H1 (cell line): ENCODE results near the gene TM9SF2. TPM values are rescaled to one million over a fixed set of nuclear protein-coding genes. Genes with fewer than 3 reads are reported as not detected.

Source experiments
- KDM5A ChIP-seq: fragments of 200-600 bp; IDR thresholded peaks from 2 replicates; pipeline ENCODE4 v1.7.1; 2012; ENCODE audit warnings: mild to moderate bottlenecking, low read length, inconsistent platforms, mixed read lengths
- PHF8 ChIP-seq: fragments of 200-600 bp; sonication (generic); conservative IDR thresholded peaks from 2 replicates; pipeline ENCODE4 v1.7.1; 2012; ENCODE audit warnings: low read depth, mild to moderate bottlenecking, inconsistent platforms, low read length, moderate library complexity
- RXRA ChIP-seq: IDR thresholded peaks from 2 replicates; pipeline ENCODE4 v1.6.1; 2011; ENCODE audit warnings: low read depth, mild to moderate bottlenecking, low read length, moderate library complexity; ENCODE audit not compliant: insufficient read depth
- SIX5 ChIP-seq: IDR thresholded peaks from 2 replicates; pipeline ENCODE4 v1.6.1; 2011; ENCODE audit warnings: mild to moderate bottlenecking, low read depth, low read length
- polyA plus RNA-seq, 7 experiments: library from polyadenylated mRNA; depleted of rRNA in 3 of 7; stranded (reverse) in 5 of 7; unstranded in 2 of 7; fragments of >200 nt in 5 of 7; fragments of 200-250 nt in 2 of 7; gene quantifications; 1 replicate in 5 of 7; 2 replicates in 1 of 7; 4 replicates in 1 of 7; pipeline versions ENCODE4 v1.2.1 to v1.2.3, GENCODE V29; 2011 to 2013; ENCODE audit warnings: missing spikeins in 2 of 7, mixed read lengths in 2 of 7
- total RNA-seq: library from RNA; stranded (reverse); fragmentation: NEBNext Ultra II Directional; extraction: Animal tissue kit (Norgen Biotek cat#: 25700); gene quantifications from 2 replicates; pipeline ENCODE4 v1.2.1, GENCODE V29; 2021

TM9SF2 gene
- total and polyA plus RNA-seq, 2 of the 8 experiments (the other 6 are each of a cell fraction or from before 2014, with no cell fraction given), result 68.0 to 101 TPM

GRCh38 chr13:99454518-99455183, 46.6 kb upstream of the TM9SF2 start (continued):
- TF ChIP-seq KDM5A (no peak), RXRA (no peak), PHF8 (no peak), SIX5 (no peak)
